Cardiac fibroblast (primary cell): ENCODE data around the gene CARD9.

Experiments used
- DNase-seq, 2 donors: peaks; one replicate each; pipeline versions ENCODE4 v3.0.0 to v3.0.0-alpha.2; 2010; ENCODE audit warnings: low read depth in 2 of 2
- H3K4me3 ChIP-seq, 2 donors: replicated peaks in 1 of 2; 1 replicate in 1 of 2; 2 replicates in 1 of 2; pipeline ENCODE4 v1.5.1; 2011; ENCODE audit warnings: low read depth in 2 of 2, low read length in 2 of 2, mild to moderate bottlenecking in 2 of 2, moderate library complexity in 1 of 2
- CTCF ChIP-seq: IDR thresholded peaks from one replicate; pipeline ENCODE4 v1.5.1; 2011; ENCODE audit warnings: low read depth, mild to moderate bottlenecking, low read length, inconsistent platforms

Gene CARD9

GRCh38 chr9:136339173-136339957 lies 34.1 kb downstream of the CARD9 start:
- peak; percentile 61 to 71 for DNase-seq
- no peak overlapping the region for H3K4me3 ChIP-seq
- peak; percentile 98 for TF ChIP-seq CTCF

DNA sequence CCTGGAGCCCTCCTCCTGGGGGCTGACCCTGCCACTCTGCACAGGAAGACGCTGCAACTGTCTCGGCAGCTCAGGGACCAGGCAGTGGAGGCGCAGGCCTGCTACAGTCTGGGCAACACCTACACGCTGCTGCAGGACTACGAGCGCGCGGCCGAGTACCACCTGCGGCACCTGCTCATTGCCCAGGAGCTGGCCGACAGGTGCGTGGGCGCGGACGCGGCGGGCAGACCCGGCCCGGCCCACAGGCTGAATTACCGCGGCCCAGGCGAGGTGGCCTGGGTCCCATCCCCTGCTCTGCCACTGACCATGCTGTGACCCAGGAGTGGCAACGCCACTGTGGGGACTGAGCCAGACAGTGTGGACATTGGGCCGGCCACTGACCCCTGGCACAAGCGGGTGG lies 35.0 kb downstream of the CARD9 start:
- no peak for TF ChIP-seq CTCF
- no peak overlapping the region for H3K4me3 ChIP-seq
- no peak for DNase-seq

DNA sequence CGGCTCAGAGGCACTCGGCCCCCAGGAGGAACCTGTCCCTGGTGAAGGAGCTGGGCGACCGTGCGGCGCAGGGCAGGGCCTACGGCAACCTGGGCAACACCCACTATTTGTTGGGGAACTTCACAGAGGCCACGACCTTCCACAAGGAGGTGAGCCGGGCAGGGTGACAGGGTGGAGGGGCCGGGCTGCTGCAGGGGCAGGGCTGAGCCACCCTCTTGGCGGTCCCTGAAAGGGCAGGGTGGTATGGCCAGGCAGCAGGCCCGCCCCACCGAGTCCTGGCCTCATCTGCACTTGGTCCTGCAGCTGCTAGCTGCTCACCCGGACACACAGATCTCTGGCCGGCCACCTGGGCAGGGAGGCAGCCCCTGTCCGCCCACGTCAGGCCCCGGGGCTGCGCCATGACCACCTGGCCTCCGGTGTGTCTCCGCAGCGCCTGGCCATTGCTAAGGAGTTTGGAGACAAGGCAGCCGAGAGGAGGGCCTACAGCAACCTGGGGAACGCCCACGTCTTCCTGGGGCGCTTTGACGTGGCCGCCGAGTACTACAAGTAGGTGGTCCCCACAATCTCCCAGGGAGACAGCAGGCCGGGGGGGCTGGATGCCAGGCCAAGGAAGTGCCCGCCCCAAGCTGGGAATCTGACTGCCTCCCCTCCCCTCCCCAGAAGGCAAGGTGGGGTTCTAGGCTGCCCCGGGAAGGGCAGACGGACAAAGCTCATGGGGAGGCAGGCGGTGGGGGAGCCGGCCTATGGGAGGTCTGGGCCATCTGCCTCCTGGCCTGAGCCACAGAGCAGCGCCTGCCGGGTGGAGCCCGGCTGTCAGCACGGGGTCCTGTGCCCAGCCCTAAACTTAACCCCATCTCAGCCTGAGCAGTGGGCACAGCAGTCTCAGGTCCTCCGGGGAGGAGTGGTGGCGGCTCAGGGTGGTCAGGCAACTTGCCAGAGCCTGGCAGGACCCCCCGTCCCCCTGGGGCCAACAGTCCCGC lies 35.8 kb downstream of the CARD9 start:
- H3K4me3 ChIP-seq, result no peak overlapping the region
- TF ChIP-seq CTCF, result no peak
- DNase-seq, result no peak

GRCh38 chr9:136336881-136337280 lies 36.6 kb downstream of the CARD9 start:
- TF ChIP-seq CTCF, result no peak
- no peak for DNase-seq
- no peak overlapping the region for H3K4me3 ChIP-seq

DNA sequence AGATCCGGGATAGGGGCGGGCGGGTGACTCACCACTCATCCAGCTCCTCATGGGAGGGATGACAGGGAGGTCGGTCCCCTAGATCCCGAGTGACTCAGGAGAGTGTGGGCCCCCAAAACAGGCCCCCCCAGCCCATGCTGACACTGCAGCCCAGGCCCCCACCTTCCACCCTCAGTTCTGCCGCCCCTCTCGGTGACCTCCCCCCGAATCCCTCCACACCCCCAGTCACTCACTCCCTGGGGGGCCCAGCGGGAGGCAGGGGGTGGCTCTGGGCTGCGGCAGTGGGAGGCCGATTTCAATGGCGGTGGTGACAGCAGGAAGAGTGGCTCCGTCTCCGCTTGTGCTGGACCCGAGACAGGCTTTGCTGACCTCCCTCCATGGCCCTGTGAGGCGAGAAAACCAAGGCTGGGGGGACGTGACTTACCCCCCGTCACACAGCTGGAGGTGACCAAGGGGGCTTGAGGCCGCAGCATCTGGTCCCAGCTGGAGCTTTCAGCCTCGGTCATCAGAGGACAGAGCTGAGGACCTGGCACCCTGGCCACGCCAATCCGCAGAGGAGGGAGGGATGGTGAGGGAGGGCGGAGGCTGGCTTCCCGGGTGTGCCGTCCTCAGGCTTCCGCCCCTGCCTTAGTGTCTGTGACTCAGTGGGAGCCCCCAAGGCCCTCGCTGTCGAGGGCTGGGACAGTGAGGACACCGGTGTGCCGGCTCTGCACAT lies 37.2 kb downstream of the CARD9 start:
- no peak for TF ChIP-seq CTCF
- no peak overlapping the region for H3K4me3 ChIP-seq
- DNase-seq, result peak in 1 of 2 donors; percentile 23

- no peak overlapping the region for H3K4me3 ChIP-seq
- DNase-seq, result no peak
- TF ChIP-seq CTCF, result no peak
Observed at GRCh38 chr9:136335296-136336155, 37.9 kb downstream of the CARD9 start.
